GM21515 (cell line): ENCODE data around the gene IQCE.
"Not testable (repeated sequence)": the region's sequence is repeated elsewhere in the genome, so short reads cannot be mapped to it uniquely, and the experiment has no call there.

ENCODE experiments used
- ATAC-seq: cut with Tn5 transposase; IDR thresholded peaks from one replicate; pipeline ENCODE4 v1.9.1; 2021; ENCODE audit not compliant: unreplicated experiment

Gene IQCE

DNA sequence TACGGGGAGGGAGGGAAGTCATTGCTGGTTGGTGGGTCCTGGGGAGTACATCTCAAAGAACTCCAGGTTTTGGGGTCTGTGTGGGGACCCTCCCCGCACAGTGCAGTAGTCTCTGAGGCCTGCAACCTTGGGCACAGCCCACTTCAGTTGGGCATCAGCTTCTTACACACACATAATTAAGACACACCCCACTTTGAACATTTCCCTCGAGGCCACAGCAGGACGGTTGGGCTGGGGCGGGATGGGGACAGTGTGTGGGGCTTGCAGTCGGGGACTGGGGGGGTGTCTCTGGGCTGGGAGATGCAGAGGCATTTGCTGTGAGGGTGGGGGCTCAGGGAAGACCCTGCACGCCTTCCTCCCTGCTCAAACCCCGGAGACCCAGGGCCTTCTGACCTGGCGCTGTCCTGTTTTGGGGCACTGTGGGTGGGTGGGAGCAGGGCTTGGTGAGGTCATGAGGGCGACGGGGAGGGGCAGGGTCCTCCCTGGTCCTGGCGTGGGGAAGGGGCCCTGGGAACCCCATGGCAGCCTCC, 38.0 kb upstream of the IQCE start:
- no peak for ATAC-seq

DNA sequence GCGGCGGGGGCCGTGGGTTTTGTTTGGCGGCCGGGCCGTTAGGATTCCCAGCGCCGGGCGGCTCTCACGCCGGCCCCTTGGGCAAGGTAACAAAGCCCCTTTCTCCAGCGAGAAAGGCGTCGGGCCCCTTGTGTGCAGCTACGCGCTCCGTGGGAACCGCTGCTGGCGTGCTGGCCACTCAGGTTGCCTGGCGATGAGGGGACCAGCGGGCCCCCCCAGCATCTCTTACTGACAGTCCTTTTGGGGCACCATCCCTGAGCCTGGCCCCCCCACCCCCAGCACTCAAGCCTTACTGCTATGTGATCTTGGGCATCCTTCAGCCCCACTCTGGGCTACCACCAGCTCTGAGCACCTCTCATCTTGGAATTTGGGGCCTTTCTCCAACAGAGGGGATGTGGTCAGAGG, 37.4 kb upstream of the IQCE start:
- ATAC-seq: no peak

DNA sequence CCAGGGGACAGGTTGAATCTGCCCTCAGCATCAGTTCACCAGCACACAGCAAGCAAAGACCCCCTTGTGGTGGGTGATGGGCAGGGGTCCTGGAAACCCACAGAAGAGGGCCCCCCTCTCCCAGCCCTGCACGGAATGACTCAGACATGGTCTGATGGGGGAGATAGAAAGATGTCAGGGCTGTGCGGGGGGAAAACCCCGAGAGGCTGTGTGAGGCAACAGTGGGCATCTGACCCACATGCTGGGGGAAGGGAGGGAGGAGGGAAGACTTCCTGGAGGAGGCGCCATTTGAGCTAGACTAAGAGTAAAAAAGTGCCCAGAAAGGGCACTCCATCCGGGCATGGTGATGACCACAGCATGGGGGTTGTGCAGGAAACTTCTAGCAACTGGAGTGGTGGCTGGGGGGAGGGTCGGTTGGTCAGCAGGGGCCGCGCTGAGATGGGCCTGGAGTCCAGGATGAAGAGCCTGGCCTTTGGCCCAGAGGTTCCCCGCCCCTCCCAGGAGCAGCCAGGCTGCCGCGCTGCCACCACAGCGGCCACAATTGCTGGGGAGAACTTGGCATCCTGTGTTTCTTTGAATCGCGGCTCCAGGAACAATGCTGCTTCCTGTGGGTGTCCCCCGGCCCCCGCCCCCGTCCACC, 36.7 kb upstream of the IQCE start:
- ATAC-seq: no peak

DNA sequence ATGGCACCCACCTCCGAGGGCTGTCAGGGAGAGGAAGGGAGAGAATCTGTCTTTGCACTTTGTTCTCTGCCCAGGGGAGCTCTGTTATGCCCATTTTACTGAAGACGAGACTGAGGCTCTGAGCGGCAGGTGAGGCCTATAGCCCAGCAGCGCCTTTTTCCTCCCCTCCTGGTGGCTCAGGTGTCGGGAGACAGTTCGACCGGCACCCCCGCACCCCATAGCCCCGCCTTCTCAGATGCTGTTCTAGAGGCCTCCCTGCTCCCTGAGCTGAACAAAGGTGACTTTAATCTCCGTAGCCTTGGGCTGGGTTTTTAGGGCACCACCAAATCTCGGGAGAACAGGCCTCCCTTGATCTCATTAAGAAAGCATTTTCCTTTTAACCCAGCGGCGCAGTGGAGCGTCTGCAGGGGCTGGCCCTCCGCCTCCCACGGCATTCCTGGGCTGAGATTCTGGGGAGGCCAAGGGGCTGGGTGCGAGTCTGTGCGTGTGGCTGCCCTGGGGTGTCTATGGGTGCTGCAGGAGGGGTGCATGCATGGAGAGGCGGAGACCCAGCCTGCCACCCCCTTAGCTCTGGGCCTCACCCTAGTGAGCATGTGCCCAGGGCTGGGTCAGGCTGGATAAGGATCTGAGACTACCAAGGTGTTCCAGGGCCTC, 35.9 kb upstream of the IQCE start:
- no peak for ATAC-seq

DNA sequence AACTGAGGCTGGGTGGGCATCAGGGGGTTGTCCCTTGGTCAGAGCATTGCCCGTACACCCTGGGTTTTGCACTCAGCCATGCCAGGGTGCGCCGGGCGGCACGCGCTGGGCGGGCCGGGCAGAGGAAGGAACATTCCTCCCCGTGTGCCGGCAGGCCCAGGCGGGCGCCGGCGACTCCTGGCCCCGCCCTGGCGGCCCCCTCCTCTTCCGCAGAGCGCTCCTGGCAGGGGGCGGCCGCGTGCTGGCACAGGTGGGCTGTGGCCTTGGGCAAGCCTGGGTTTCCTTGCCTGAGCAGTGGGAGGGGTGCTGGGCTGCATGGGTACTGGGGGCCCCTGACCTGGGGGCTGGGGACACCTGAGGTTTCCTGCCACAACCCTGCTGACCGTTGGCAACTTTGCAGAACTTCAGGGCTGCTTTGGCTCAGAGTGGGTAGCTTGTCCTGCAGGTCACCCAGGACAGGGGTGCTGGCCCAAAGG, 35.3 kb upstream of the IQCE start:
- no peak for ATAC-seq

DNA sequence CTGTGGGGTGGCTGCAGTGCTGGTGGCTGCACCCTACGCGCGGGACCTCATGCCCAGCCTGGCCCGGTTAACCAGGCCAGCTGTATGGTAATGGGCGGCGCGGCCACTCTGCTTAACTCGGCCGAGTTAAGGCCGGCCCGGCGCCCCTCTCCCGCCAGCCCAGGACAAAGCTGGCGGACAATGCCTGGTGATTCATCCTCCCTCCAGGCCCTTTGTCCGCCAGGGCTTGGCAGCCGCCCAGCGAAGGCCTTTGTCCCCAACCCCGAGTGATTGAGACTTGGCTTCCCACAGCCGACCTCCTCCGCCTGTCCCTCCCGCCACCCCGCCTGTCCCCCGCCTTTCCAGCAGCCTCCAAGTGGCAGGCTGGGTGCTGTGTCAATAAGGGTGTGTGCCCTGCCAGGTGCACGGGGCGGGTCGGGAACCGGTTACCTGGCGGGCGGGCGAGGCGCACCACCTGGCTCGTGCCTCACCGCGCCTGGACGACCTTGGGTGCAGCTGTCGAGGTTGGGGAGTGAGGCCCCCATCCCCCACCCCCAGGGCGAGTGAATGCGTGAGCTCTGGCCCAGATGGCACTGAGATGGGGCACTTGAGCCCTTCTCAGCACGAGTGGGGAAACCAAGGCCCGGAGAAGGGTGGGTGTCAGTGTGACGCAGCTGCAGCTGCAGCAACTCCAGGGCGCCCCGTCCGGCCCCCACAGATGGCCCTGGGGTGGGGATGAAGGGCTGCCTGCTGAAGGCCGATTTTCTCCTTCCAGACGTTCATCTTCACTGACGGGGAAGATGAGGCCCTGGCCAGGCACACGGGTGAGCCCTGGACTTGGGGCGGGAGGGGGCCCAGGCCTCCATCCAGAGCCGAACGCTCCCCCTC, 34.6 kb upstream of the IQCE start:
- ATAC-seq: no peak

DNA sequence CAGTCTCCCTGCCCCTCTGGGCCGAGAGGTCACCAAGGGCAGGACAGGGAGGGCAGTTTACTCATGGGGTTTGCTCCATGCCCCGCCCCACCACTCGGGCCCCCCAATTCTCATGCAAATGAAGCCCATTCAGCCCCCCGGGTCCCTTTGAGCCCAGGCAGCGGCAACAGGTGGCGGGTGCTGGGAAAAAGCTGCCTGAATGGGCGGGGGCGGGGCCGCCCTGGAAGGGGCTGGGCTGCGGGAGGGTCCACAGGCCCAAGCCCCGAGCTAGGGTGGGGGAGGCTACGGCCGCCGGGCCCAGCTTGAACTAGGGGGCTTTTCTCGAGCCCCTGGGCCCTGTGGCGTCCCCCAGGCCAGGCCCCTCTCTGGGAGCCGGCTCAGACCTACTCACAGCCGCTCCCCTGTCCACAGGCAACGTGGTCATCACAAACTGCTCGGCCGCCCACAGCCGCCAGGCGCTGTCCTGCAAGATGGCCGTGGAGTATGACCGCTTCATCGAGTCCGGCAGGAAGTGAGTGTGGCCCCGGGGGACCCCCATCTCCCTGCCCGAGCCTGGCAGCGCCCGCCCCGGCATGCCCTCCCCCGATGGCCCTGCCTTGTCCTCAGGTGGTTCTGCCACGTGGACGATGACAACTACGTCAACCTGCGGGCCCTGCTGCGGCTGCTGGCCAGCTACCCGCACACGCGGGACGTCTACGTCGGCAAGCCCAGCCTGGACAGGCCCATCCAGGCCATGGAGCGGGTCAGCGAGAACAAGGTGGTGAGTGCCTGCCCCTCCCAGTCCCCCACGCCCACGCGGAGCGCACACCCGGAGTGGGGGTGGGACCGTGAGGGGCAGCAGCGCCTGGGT, 33.7 kb upstream of the IQCE start:
- no peak for ATAC-seq

DNA sequence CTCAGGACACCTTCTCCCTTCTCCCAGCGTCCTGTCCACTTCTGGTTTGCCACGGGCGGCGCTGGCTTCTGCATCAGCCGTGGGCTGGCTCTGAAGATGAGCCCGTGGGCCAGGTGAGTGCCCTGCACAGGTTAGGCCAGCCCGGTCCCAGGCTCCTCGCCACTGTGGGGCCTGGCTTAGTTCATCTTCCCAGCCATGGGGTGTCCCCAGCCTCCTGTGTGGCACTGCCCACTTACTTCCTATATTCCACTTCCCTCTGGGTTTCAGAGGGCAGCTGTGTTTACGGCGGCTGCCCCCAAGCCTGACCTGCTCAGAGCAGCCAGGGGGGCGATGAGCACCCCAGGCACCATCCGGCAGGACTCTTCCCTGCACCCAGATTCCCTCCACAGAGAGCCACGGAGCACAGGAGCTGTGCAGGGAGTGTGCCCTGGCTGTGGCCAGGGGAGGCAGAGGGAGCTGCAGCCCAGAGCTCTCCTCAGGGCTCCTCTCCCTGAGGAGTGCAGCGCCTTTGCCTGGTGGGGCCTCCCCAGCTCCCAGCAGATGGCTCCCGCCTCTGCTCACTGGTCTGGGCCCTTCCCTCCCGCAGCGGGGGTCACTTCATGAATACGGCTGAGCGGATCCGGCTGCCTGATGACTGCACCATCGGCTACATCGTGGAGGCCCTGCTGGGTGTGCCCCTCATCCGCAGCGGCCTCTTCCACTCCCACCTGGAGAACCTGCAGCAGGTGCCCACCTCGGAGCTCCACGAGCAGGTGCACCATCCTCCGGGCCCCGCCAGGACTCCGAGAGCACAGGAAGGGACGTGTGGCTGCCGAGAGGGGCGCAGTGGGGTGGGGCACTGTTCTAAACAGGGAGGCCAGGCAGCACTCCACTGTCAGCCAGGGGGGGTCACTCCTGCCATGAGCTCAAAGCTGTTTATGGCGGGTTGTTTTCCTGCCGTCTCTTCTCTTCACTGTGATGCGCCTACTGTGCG, 32.8 kb upstream of the IQCE start:
- no peak for ATAC-seq

DNA sequence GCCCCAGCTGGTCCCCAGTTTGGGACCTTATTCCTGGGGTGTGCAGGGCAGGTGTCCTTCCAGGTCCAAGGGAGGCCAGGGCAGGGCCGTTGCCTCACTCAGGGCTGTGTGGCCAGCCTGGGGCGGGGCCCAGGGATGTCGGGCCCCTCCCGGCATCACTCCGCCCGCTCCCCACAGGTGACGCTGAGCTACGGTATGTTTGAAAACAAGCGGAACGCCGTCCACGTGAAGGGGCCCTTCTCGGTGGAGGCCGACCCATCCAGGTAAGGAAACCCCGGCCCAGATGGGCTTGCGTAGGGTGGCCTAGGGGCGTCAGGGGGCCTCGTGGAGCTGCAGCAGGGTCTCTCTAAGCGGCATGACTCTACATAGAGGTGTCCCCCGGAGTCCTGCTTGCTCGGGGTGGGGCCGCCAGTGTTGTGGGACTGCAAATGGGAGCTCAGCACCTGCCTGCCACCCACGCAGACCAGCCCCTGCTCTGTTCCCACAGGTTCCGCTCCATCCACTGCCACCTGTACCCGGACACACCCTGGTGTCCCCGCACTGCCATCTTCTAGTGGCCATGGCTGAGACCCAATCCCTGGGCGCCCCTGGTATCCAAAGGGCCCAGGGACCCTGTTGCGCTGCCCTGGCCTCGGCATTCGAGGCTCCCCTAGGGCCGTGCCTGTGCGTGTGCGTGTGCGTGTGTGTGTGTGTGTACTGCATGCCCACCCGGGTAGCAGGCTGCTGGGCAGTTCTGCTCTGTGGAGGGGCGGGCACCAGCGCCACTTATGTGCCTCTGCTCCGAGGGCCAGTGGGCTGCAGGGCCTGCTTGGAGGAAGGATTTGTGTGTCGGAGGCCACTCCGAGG, 31.9 kb upstream of the IQCE start:
- no peak for ATAC-seq

DNA sequence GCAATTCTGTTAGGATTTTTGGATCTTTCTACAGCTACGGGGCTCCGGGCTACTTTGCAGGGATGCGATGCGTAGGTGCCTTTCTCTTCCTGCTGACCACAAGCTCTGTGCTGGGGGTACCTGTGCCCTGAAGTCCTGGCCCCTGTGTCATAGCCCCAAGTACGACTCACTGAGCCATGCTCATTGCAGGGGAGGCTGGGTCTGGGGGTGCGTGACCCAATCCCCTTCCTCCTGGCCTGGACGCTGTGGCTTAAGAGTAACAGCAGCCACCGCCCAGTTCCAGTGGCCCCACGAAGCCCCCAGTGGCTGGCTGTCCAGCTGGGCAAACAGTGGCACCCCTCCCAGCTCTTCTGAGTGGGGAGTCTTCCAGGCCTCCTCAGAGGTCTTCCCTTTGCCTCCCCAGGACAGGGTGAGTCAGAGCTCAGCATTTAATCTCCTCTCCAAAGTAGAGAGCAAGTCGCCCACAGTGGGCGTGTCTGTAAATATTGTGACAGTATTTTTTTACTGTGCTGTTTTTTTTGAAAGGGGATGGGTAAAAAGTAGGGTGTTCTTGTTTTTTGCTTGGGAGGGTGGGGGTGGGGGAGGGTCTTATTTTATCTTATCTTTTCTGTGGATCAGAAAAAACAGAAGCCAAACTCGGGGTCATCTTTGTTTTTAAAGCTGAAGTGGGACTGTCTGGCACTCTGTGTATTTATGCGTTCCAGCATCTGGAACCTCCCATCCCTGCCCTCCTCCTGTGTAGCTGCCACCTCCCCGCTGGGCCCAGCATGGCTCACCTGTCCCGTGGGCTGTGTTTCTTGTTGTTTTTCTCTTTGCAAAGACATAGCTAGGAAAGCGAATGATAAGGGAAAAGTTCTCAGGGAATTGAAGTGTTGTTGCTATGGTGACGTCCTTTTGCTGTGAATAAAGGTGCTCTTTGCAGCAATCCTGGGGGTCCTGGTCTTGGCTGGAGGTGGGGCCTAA, 31.0 kb upstream of the IQCE start:
- ATAC-seq: no peak

DNA sequence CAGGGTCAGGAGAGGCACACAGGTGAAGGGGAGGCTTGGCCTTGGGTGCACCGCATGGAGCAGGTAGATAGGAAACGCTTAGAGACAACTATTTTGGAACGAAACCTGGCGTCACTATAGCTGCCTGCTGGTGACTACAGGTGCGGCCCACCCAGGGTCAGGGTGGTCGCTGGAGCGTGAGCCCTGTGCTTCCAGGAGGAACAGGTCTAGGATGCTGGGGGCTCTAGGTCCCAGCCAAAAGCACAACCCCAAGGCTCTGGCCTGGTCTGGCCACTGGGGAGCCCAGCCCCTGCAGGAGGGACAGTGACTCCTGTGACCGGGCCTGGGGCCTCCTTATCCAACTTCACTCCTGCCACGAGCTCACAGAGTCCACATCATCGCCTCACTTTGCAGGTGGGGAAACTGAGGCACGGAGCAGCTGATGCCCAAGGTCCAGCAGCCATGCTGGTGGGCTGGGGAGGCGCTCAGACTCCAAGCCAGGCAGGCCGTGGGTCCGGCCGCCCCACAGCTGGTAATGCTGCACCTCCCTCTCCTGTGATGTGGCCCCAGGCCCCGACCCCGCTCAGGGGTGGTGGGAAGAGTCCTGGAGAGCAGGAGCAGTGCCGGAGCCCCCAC, 30.2 kb upstream of the IQCE start:
- ATAC-seq: no peak

DNA sequence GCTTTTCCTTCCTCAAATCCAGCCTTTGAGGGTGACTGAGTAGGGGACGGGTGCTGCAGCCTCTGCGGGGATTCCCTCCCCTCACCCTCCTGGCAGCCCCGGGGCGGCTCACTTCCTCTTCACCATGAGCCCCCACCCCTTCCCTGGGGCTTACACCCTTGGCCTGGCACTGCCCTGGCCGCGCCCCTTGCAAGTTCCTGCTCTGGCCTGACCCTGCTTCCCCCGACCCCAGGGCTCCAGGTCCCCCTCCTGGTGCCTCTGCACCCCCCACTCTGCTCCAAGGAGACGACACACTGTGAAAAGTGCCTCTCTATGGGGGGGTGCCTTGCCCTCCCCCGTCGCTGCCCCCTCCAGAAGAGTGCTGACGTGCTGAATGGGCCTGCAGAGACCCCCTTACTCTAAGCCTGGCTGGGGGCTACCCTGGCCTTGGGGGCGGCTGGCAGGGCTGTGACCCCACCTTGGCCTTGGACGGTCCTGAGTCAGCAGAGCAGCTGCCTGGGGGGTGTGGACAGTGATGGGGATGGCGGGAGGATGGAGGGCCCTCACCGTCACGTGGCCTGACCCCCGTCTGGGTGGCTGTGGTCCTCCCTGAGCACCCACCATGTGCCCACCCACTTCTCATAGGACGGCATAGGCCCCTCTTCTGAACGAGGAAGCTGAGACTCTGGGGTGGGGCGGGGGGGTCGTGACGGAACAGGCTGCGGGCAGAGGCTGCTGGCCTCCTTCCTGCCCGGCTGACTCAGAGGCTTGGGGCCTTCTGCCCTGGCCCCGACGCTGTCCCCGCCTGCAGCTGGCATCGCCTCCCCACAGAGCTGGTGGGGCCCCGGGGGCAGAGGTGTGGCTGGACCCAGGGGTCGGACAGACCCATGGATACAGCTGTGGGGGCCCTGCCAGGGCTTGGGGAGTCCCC, 29.4 kb upstream of the IQCE start:
- no peak for ATAC-seq

DNA sequence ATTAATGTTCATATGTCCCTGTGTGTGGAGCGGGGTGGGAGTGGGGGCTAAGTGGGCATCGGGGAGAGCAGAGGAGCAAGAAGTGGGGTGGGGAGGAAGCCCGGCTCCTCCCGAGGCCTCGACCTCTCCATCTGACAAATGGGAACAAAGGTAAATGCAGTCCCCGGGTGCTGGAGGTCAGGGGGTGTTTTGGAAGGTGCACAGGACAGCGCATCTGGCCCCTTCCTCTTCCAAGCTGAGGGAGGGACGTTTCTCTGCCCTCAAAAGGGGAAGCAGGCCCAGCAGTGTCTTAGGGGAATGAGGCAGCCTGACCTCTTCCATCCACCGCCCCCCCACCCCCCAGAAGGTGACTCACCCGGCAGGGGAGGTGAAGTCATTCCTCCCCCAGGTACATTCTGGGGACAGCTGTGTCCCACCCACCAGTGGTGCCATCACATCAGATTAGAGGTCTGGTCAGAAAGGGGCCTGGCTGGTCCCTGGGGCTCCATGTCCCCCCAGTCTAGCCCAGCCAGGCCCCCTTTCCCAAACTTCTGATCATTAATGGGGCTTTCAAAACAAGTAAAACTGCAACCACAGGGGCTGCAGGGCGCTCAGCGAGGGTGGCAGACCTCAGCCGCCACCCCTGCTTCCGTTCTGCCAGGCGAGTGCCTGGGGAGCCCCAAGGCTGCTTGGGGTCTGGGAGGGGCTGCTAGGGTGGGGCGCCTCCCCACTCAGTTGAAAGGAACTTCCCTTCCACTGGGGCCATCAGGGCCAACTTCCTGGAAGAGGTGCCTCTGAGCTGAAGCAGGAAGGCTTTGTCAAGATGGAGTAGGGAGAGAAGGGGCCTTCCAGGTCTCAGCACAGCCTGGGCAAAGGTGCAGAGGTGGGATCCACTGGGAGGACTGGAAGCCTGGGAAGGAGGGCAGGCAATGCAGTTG, 28.4 kb upstream of the IQCE start:
- ATAC-seq: no peak

DNA sequence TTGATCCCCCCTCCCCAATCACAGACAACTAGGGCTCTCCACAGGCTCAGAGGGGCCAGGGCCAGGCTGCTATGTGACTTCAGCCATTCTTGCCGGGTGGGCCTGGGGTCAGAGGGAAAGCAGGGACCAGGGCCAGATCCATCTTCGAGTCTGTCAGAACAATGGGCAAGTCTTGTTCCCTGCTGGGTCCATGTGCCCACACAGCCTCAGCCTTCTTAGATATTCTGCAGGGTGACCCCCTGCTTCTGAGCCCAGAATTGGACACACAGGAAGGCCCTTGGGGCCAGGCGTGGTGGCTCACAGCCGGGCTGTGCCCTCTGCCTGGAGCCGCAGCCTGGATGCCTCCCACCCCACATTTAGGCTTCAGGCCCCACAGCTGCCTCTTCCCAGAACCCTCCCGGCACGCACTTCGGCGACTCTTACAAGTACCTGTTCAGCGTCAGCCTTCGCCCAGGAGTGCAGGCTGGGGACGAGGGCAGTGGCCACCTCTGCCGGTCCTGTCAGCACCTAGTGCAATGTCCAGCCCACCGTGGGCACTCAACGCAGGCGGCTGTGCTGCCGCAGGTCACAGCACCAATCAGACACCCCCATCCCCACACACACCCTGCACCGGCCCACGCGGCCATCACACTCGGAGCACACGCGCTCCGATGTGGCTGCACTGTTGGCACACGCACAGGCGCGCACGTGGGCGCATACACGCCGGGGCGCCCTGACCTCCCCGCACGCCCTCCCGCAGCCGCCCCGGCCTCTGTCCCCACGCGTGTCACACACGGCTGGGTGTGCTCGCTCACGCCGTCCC, 27.6 kb upstream of the IQCE start:
- ATAC-seq: not testable (repeated sequence)
